ENCODE results near the gene C2CD2L. TPM values are rescaled to one million over a fixed set of nuclear protein-coding genes. Genes with fewer than 3 reads are reported as not detected.

Gene C2CD2L
- polyA plus RNA-seq, 2 of the 4 experiments (the other 2 are of a cell fraction): 2.4 to 4.8 TPM

DNA sequence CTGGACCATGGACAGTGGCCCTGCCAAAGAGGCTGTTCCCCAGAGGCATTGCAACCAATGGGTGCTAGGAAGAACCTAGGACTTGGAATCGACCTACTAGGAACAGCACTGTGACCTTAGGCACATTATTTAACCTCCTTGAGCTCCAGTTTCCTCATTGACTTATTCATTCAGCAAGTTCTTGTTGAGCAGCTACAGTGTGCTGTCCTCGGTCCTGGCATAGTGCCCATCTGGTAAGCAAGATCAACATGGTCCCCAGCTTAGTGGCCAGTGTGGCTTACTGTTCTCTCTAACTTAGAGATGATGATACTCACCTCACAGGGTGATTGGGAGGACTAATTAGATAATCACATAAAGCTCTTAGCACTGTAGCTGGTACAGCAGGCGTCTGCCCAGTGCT, 49.9 kb downstream of the C2CD2L start:
- no peak overlapping the region for H3K4me2 ChIP-seq
- FAIRE-seq (no peak), ATAC-seq (no peak), DNase-seq (ENCODE audit: low read depth in 1 of 2, low spot score in 1 of 2) (no peak)
- H3K9me3 ChIP-seq: no peaks in the 10 kb centered on the region
- 0 out of 3 replicates have a peak, but pooled peaks cover 2% of the 10 kb centered on the region for H3K4me1 ChIP-seq
- H3K4me3 ChIP-seq: no peak overlapping the region
- POLR2A ChIA-PET: no interaction called here
- WGBS (ENCODE audit: missing lambda C conversion rate): 40% methylated on average over 3 of the region's 3 CpGs
- TF ChIP-seq, protein P1, sequence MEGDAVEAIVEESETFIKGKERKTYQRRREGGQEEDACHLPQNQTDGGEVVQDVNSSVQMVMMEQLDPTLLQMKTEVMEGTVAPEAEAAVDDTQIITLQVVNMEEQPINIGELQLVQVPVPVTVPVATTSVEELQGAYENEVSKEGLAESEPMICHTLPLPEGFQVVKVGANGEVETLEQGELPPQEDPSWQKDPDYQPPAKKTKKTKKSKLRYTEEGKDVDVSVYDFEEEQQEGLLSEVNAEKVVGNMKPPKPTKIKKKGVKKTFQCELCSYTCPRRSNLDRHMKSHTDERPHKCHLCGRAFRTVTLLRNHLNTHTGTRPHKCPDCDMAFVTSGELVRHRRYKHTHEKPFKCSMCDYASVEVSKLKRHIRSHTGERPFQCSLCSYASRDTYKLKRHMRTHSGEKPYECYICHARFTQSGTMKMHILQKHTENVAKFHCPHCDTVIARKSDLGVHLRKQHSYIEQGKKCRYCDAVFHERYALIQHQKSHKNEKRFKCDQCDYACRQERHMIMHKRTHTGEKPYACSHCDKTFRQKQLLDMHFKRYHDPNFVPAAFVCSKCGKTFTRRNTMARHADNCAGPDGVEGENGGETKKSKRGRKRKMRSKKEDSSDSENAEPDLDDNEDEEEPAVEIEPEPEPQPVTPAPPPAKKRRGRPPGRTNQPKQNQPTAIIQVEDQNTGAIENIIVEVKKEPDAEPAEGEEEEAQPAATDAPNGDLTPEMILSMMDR (IDR thresholded peaks at IDR 0.05): no peak
- TF ChIP-seq RAD21 (conservative IDR thresholded peaks at IDR 0.05 in 1 of 2, IDR thresholded peaks at IDR 0.05 in 1 of 2) (no peak), RCOR1 (IDR thresholded peaks at IDR 0.05; ENCODE audit: low read depth, low read length) (no peak), FOXS1 (CRISPR knock-in tag; IDR thresholded peaks at IDR 0.05) (no peak), JUN (IDR thresholded peaks at IDR 0.05) (no peak), HES2 (IDR thresholded peaks at IDR 0.05) (no peak), FOSL2 (IDR thresholded peaks at IDR 0.05) (no peak), FOSL2 (CRISPR knock-in tag; IDR thresholded peaks at IDR 0.05) (no peak), HOXB5 (CRISPR knock-in tag; IDR thresholded peaks at IDR 0.05) (no peak), CEBPB (IDR thresholded peaks at IDR 0.05) (no peak), CHD4 (IDR thresholded peaks at IDR 0.05; ENCODE audit: borderline replicate concordance) (no peak)
- CTCF ChIA-PET: interaction anchor here (0.9 to 3.6 kb wide), 6 partner anchors 9 to 40 kb away, joined by 3 to 13 read pairs (median 5); partner anchors contain the start of gene ABCG4
- H3K27ac ChIP-seq: no peak overlapping the region

- Histone ChIP-seq H3K4me1 (0 out of 3 replicates have a peak, but pooled peaks cover 2% of the 10 kb centered on the region), H3K4me2 (no peak overlapping the region), H3K4me3 (no peak overlapping the region), H3K9me3 (no peaks in the 10 kb centered on the region), H3K27ac (no peak overlapping the region)
- POLR2A ChIA-PET: no interaction called here
- CTCF ChIA-PET: interaction anchor here (0.6 to 3.6 kb wide), 6 partner anchors 9 to 180 kb away, joined by 3 to 13 read pairs (median 4); no protein-coding TSS in a partner anchor
- TF ChIP-seq BHLHE40 (IDR thresholded peaks at IDR 0.05; ENCODE audit: low read depth, low read length) (no peak), ZC3H11A (IDR thresholded peaks at IDR 0.05) (no peak), POLR2A (IDR thresholded peaks at IDR 0.05; ENCODE audit: low read length) (no peak), NR3C1 (IDR thresholded peaks at IDR 0.05) (no peak), RFX5 (IDR thresholded peaks at IDR 0.05) (no peak), TFCP2L1 (CRISPR knock-in tag; IDR thresholded peaks at IDR 0.05) (no peak), REST (IDR thresholded peaks at IDR 0.05) (no peak), JUNB (IDR thresholded peaks at IDR 0.05) (no peak), HDAC2 (IDR thresholded peaks at IDR 0.05) (no peak), RCOR1 (IDR thresholded peaks at IDR 0.05; ENCODE audit: low read depth, low read length) (no peak), JUN (IDR thresholded peaks at IDR 0.05) (no peak), TP53 (CRISPR knock-in tag; IDR thresholded peaks at IDR 0.05) (no peak), ZFP36 (IDR thresholded peaks at IDR 0.05; ENCODE audit: borderline replicate concordance, partially characterized antibody) (no peak), KDM5A (IDR thresholded peaks at IDR 0.05) (no peak), NPAS2 (CRISPR knock-in tag; IDR thresholded peaks at IDR 0.05; ENCODE audit: borderline replicate concordance) (no peak), HOXA7 (CRISPR knock-in tag; IDR thresholded peaks at IDR 0.05) (no peak), KDM1A (IDR thresholded peaks at IDR 0.05; ENCODE audit: low read depth) (no peak), CBX8 (IDR thresholded peaks at IDR 0.05) (no peak)
- TF ChIP-seq, protein P1 (IDR thresholded peaks at IDR 0.05): no peak
- 76% methylated on average over 10 of the region's 13 CpGs for WGBS (ENCODE audit: missing lambda C conversion rate)
- DNase-seq (ENCODE audit: low read depth in 1 of 2, low spot score in 1 of 2) (no peak), FAIRE-seq (no peak), ATAC-seq (no peak)
Measured at GRCh38 chr11:119158467-119158866, 51.3 kb downstream of the C2CD2L start.

Data from A549 (cell line).